Measurements from ENCODE around the gene FBXW7. TPM values are rescaled to one million over a fixed set of nuclear protein-coding genes. Genes with fewer than 3 reads are reported as not detected.

The FBXW7 gene
- polyA plus RNA-seq, 2 of the 4 experiments (the other 2 are of a cell fraction): 7.2 to 12.5 TPM

GRCh38 chr4:152459326-152459725, 76.6 kb downstream of the FBXW7 start:
- ATAC-seq (no peak), DNase-seq (ENCODE audit: low read depth in 1 of 2, low spot score in 1 of 2) (no peak), FAIRE-seq (no peak)
- Histone ChIP-seq H3K9me3 (no peaks in the 10 kb centered on the region), H3K4me1 (peaks cover 19% of the 10 kb centered on the region; the same call in 2 of the 3 replicates), H3K4me2 (no peak overlapping the region), H3K4me3 (no peak overlapping the region), H3K27ac (no peak overlapping the region)
- POLR2A ChIA-PET: no interaction called here
- CTCF ChIA-PET: interaction anchor here (1.4 to 2.9 kb wide), 2 partner anchors 41 to 180 kb away, joined by 7 to 11 read pairs; no protein-coding TSS in a partner anchor
- TF ChIP-seq, protein P1, sequence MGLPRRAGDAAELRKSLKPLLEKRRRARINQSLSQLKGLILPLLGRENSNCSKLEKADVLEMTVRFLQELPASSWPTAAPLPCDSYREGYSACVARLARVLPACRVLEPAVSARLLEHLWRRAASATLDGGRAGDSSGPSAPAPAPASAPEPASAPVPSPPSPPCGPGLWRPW (IDR thresholded peaks at IDR 0.05): no peak
- no peak for TF ChIP-seq HOXB5 (CRISPR knock-in tag; IDR thresholded peaks at IDR 0.05)
- no peak for TF ChIP-seq ESRRA (IDR thresholded peaks at IDR 0.05; ENCODE audit: borderline replicate concordance, low read length)
- no peak for TF ChIP-seq MYC (IDR thresholded peaks at IDR 0.05; ENCODE audit: borderline replicate concordance, low read length)
- WGBS (ENCODE audit: missing lambda C conversion rate): 93% methylated on average over 1 of the region's 1 CpG

DNA sequence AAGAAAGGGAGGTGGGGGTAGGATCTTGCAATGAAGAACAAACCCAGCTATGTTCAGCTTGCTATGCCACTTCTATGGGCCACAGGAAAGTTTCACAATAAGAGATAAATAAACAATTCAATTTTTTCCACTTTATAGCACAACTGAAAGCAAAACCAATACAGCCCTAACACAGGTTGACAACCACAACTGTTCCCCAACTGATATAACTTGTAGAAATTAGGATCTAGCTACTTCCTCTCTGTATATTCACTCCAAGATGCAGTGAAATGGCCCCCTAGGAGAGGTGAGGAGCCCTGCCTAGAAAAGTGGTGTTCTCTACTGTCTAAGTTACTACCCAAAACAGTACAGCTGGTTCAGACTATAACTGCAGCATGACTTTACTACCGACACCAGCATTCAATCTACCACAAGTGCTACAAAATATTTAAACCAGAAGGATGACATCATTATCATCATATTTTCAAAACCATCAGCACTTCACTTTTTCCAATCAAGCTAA, 77.0 kb downstream of the FBXW7 start:
- Histone ChIP-seq H3K4me1 (peaks cover 14% of the 10 kb centered on the region; the same call in 2 of the 3 replicates), H3K4me3 (no peak overlapping the region), H3K27ac (no peak overlapping the region), H3K9me3 (no peaks in the 10 kb centered on the region), H3K4me2 (no peak overlapping the region)
- 100% methylated on average over 1 of the region's 1 CpG for WGBS (ENCODE audit: missing lambda C conversion rate)
- TF ChIP-seq RCOR1 (IDR thresholded peaks at IDR 0.05; ENCODE audit: low read depth, low read length) (no peak), HOXB13 (CRISPR knock-in tag; IDR thresholded peaks at IDR 0.05; ENCODE audit: low read depth) (no peak), KDM1A (IDR thresholded peaks at IDR 0.05; ENCODE audit: low read depth) (no peak), FOXS1 (CRISPR knock-in tag; IDR thresholded peaks at IDR 0.05) (no peak), NFE2L2 (conservative IDR thresholded peaks at IDR 0.05; ENCODE audit: low read length) (no peak), JUN (IDR thresholded peaks at IDR 0.05) (no peak), CHD2 (IDR thresholded peaks at IDR 0.05; ENCODE audit: low read length, partially characterized antibody) (no peak), GATA3 (IDR thresholded peaks at IDR 0.05; ENCODE audit: borderline replicate concordance) (no peak), CEBPB (IDR thresholded peaks at IDR 0.05) (no peak), FOSL2 (IDR thresholded peaks at IDR 0.05) (no peak), FOSL2 (CRISPR knock-in tag; IDR thresholded peaks at IDR 0.05) (no peak), JUNB (IDR thresholded peaks at IDR 0.05) (no peak), REST (IDR thresholded peaks at IDR 0.05) (no peak), HOXA7 (CRISPR knock-in tag; IDR thresholded peaks at IDR 0.05) (no peak), ZC3H11A (IDR thresholded peaks at IDR 0.05) (no peak), TFCP2L1 (CRISPR knock-in tag; IDR thresholded peaks at IDR 0.05) (no peak), MAFK (IDR thresholded peaks at IDR 0.05; ENCODE audit: partially characterized antibody) (no peak)
- ChIA-PET CTCF (interaction anchor here (1.4 to 2.9 kb wide), 2 partner anchors 42 to 180 kb away, joined by 7 to 11 read pairs; no protein-coding TSS in a partner anchor), POLR2A (no interaction called here)
- FAIRE-seq: no peak
- no peak for DNase-seq (ENCODE audit: low read depth in 1 of 2, low spot score in 1 of 2)
- ATAC-seq: no peak

GRCh38 chr4:152456609-152457008, 79.3 kb downstream of the FBXW7 start:
- H3K4me2 ChIP-seq: no peak overlapping the region
- no peaks in the 10 kb centered on the region for H3K9me3 ChIP-seq
- DNase-seq (ENCODE audit: low read depth in 1 of 2, low spot score in 1 of 2) (no peak), FAIRE-seq (no peak), ATAC-seq (no peak)
- TF ChIP-seq KDM1A (IDR thresholded peaks at IDR 0.05; ENCODE audit: low read depth): no peak
- no peak for TF ChIP-seq CBX8 (IDR thresholded peaks at IDR 0.05)
- TF ChIP-seq ZFP36 (IDR thresholded peaks at IDR 0.05; ENCODE audit: borderline replicate concordance, partially characterized antibody): no peak
- no peak for TF ChIP-seq ZSCAN20 (CRISPR knock-in tag; IDR thresholded peaks at IDR 0.05)
- no peak for TF ChIP-seq MYC (IDR thresholded peaks at IDR 0.05; ENCODE audit: borderline replicate concordance, low read length)
- ChIA-PET POLR2A (interaction anchor here (0.5 kb wide), 1 partner anchor 271 kb away, joined by 3 read pairs; no protein-coding TSS in a partner anchor), CTCF (interaction anchor here (1.6 kb wide), 1 partner anchor 185 kb away, joined by 3 read pairs; no protein-coding TSS in a partner anchor)
- peaks cover 11% of the 10 kb centered on the region; the same call in 2 of the 3 replicates for H3K4me1 ChIP-seq
- H3K4me3 ChIP-seq: no peak overlapping the region
- no peak overlapping the region for H3K27ac ChIP-seq
- WGBS (ENCODE audit: missing lambda C conversion rate): 58% methylated on average over 2 of the region's 2 CpGs

All from A549 (cell line).